Measurements from ENCODE around the gene TOR1AIP1. TPM values are rescaled to one million over a fixed set of nuclear protein-coding genes. Genes with fewer than 3 reads are reported as not detected.

TOR1AIP1 gene
- total RNA-seq, 1 donor from 2014 or later = 16.4 TPM

Other genes with a start within 250 kb of the TOR1AIP1 start
- 0.13 and 0.51 TPM in 2 replicates for gene FAM163A, start 139.0 kb upstream of the TOR1AIP1 start, total RNA-seq
- 59.4 and 75.0 TPM in 2 replicates for gene TOR1AIP2, start 4.5 kb upstream of the TOR1AIP1 start, total RNA-seq
- gene CEP350, start 72.5 kb downstream of the TOR1AIP1 start, total RNA-seq = 33.3 and 41.5 TPM in 2 replicates